ENCODE data around the gene FREM1.

FREM1 gene

DNA sequence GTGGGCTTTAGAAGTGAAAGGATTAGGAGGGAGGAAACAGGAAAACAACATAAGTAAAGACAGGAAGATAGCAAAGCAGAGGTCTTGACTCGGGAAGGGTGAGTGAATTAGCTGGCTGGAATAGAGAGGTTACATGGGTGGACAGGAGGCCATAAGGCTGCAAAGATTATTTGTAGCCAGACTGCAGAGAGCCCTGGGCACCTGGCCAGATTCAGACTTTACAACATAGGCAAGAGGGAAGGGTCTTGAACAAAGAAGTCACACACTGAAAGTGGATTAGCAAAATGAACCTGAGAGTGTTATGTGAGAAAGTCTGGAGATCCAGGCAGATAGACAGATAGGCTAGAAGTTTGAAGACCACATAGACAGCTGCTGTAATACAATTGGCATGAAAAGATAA, 158.0 kb downstream of the FREM1 start:
- ChIA-PET POLR2A (no interaction called here), CTCF (no interaction called here)
- no peak for TF ChIP-seq ELF4 (IDR thresholded peaks at IDR 0.05)
- no peak for TF ChIP-seq LEF1 (IDR thresholded peaks at IDR 0.05; ENCODE audit: borderline replicate concordance)
- no peak for DNase-seq (ENCODE audit: extremely low spot score)

DNA sequence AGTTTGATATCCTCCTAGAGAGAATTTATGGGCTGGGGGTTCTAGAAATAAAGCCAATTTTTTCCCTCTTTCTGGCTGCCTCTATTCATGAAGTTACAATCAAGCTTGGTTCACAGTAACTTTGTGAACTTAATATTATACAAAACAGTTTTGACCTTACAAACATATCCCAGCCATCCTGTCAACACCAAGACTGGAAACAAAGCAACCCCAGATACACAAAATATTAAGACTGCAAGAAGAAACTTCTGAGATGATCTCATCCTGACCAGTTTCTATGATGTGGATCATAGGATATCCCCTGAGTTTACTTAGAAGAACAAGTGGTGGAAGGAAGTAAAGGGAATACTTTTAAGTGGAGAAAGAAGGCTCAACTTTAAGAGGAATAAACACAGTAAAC, 159.4 kb downstream of the FREM1 start:
- CTCF ChIA-PET, result no interaction called here
- no peak for TF ChIP-seq HDGF (IDR thresholded peaks at IDR 0.05; ENCODE audit: borderline replicate concordance)
- no peak for TF ChIP-seq ELF4 (IDR thresholded peaks at IDR 0.05)
- TF ChIP-seq ZNF384 (IDR thresholded peaks at IDR 0.05), result no peak
- no peak for TF ChIP-seq L3MBTL2 (conservative IDR thresholded peaks at IDR 0.05)
- TF ChIP-seq ARNT (IDR thresholded peaks at IDR 0.05), result no peak
- TF ChIP-seq FOXM1 (IDR thresholded peaks at IDR 0.05; ENCODE audit: borderline replicate concordance), result no peak
- no peak for TF ChIP-seq FOXA1 (IDR thresholded peaks at IDR 0.05)
- no peak for TF ChIP-seq LEF1 (IDR thresholded peaks at IDR 0.05; ENCODE audit: borderline replicate concordance)
- TF ChIP-seq CTBP1 (IDR thresholded peaks at IDR 0.05; ENCODE audit: borderline replicate concordance), result no peak
- TF ChIP-seq, protein P1, sequence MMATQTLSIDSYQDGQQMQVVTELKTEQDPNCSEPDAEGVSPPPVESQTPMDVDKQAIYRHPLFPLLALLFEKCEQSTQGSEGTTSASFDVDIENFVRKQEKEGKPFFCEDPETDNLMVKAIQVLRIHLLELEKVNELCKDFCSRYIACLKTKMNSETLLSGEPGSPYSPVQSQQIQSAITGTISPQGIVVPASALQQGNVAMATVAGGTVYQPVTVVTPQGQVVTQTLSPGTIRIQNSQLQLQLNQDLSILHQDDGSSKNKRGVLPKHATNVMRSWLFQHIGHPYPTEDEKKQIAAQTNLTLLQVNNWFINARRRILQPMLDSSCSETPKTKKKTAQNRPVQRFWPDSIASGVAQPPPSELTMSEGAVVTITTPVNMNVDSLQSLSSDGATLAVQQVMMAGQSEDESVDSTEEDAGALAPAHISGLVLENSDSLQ (IDR thresholded peaks at IDR 0.05), result no peak
- no peak for TF ChIP-seq FOXK2 (IDR thresholded peaks at IDR 0.05)
- TF ChIP-seq SP1 (IDR thresholded peaks at IDR 0.05), result no peak
- no peak for TF ChIP-seq SUZ12 (IDR thresholded peaks at IDR 0.05)
- TF ChIP-seq BHLHE40 (IDR thresholded peaks at IDR 0.05; ENCODE audit: borderline replicate concordance), result no peak
- TF ChIP-seq TARDBP (IDR thresholded peaks at IDR 0.05), result no peak
- TF ChIP-seq NFRKB (IDR thresholded peaks at IDR 0.05), result no peak
- POLR2A ChIA-PET, result no interaction called here
- DNase-seq (ENCODE audit: extremely low spot score), result no peak

DNA sequence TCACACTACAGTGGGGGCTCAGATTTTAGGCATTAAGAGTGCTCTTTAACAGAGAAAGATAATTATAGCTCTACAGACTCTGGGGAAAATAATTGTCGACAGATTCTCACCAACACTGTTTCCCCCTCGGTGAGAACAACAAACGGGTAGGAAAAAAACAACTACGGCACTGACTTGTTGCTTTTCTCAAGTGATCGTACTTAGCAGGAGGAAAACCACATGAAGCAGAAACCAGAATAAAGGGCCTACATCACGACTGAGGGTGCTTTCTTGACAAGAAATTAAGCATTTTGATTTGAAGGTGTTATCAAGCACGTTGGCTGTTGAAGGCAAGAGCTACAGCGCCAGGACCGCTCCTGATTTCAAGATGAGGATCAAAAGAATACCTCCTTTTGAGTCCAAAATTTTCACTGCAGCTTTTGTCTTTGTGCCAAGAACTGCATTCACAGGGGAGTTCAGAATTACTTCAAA, 160.5 kb downstream of the FREM1 start:
- POLR2A ChIA-PET, result no interaction called here
- DNase-seq (ENCODE audit: extremely low spot score), result no peak
- CTCF ChIA-PET, result no interaction called here
- TF ChIP-seq, protein P1 (IDR thresholded peaks at IDR 0.05), result no peak
- no peak for TF ChIP-seq LEF1 (IDR thresholded peaks at IDR 0.05; ENCODE audit: borderline replicate concordance)
- TF ChIP-seq L3MBTL2 (conservative IDR thresholded peaks at IDR 0.05), result no peak
- TF ChIP-seq ARNT (IDR thresholded peaks at IDR 0.05), result no peak
- TF ChIP-seq NFRKB (IDR thresholded peaks at IDR 0.05), result no peak
- no peak for TF ChIP-seq TARDBP (IDR thresholded peaks at IDR 0.05)
- TF ChIP-seq SP1 (IDR thresholded peaks at IDR 0.05), result no peak
- TF ChIP-seq FOXK2 (IDR thresholded peaks at IDR 0.05), result no peak
- TF ChIP-seq HDGF (IDR thresholded peaks at IDR 0.05; ENCODE audit: borderline replicate concordance), result no peak
- no peak for TF ChIP-seq BHLHE40 (IDR thresholded peaks at IDR 0.05; ENCODE audit: borderline replicate concordance)
- no peak for TF ChIP-seq ZNF384 (IDR thresholded peaks at IDR 0.05)
- TF ChIP-seq ELF4 (IDR thresholded peaks at IDR 0.05), result no peak
- no peak for TF ChIP-seq FOXM1 (IDR thresholded peaks at IDR 0.05; ENCODE audit: borderline replicate concordance)
- TF ChIP-seq SUZ12 (IDR thresholded peaks at IDR 0.05), result no peak

DNA sequence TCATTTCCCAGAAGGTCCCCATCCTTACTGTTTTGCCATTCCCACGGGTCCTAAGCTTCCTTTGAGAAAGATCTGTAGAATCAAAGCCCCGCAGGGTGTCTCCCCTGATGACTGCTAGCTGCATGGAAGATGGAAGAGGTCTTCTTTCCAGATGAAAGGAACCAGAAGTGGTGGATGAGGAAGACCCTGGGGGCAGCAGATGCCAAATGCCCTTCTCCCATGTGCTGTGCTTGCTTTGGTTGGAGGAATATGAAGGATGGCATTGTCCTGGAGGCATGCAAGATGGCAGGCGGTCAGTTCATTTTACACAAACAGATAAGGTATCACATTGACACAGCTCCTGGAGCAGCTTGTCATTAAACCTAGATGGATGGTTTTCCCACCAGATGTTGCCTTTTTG, 161.9 kb downstream of the FREM1 start:
- DNase-seq (ENCODE audit: extremely low spot score), result no peak
- POLR2A ChIA-PET, result no interaction called here
- no peak for TF ChIP-seq LEF1 (IDR thresholded peaks at IDR 0.05; ENCODE audit: borderline replicate concordance)
- no peak for TF ChIP-seq CTBP1 (IDR thresholded peaks at IDR 0.05; ENCODE audit: borderline replicate concordance)
- no peak for TF ChIP-seq ZNF384 (IDR thresholded peaks at IDR 0.05)
- TF ChIP-seq BHLHE40 (IDR thresholded peaks at IDR 0.05; ENCODE audit: borderline replicate concordance), result no peak
- TF ChIP-seq SP1 (IDR thresholded peaks at IDR 0.05), result no peak
- CTCF ChIA-PET, result no interaction called here

DNA sequence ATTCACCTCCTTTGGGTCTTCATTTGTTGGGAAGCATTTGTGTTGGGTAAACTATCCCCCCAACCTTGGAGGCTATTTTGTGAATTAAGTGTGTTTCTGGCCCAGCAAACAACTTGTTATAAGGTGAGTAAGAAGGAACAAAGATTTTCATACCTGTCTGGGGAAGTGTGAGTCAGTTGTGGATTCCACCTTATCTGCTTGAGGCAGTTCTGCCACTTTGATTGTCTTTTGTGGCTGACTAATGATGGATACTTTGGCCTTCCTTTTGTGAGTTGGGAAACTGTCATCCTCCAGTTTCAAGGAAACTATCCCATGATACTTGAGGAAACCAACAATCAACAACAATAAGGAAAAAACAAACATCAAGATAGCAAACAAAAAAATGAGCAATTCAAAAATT, 163.1 kb downstream of the FREM1 start:
- DNase-seq (ENCODE audit: extremely low spot score), result no peak
- TF ChIP-seq SP1 (IDR thresholded peaks at IDR 0.05) (no peak), FOXM1 (IDR thresholded peaks at IDR 0.05; ENCODE audit: borderline replicate concordance) (no peak), ARNT (IDR thresholded peaks at IDR 0.05) (no peak), FOXK2 (IDR thresholded peaks at IDR 0.05) (no peak), TARDBP (IDR thresholded peaks at IDR 0.05) (no peak), L3MBTL2 (conservative IDR thresholded peaks at IDR 0.05) (no peak), SUZ12 (IDR thresholded peaks at IDR 0.05) (no peak), NFRKB (IDR thresholded peaks at IDR 0.05) (no peak), ZNF384 (IDR thresholded peaks at IDR 0.05) (no peak), FOXA1 (IDR thresholded peaks at IDR 0.05) (no peak), LEF1 (IDR thresholded peaks at IDR 0.05; ENCODE audit: borderline replicate concordance) (no peak)
- ChIA-PET POLR2A (no interaction called here), CTCF (no interaction called here)

DNA sequence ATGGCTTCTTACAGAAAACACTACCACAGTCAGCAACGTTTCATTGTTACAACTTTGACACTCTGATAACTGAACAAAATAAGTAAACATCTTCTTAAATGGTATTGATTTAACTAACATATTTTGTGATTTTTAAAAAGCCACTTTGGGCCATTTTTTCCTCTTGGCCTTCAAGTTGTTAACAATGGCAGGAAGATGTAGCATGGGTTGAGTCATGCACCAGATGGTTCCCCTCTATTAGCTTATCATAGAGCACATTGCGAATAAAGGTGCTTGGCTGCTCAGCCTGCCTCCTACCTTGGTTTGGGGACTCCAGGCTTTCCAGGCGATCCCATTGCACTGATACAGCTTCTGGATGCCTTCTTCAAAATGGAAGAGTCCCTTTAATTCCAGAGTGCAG, 163.6 kb downstream of the FREM1 start:
- ChIA-PET POLR2A (no interaction called here), CTCF (no interaction called here)
- no peak for DNase-seq (ENCODE audit: extremely low spot score)
- TF ChIP-seq SP1 (IDR thresholded peaks at IDR 0.05) (no peak), SUZ12 (IDR thresholded peaks at IDR 0.05) (no peak), L3MBTL2 (conservative IDR thresholded peaks at IDR 0.05) (no peak), TARDBP (IDR thresholded peaks at IDR 0.05) (no peak)

DNA sequence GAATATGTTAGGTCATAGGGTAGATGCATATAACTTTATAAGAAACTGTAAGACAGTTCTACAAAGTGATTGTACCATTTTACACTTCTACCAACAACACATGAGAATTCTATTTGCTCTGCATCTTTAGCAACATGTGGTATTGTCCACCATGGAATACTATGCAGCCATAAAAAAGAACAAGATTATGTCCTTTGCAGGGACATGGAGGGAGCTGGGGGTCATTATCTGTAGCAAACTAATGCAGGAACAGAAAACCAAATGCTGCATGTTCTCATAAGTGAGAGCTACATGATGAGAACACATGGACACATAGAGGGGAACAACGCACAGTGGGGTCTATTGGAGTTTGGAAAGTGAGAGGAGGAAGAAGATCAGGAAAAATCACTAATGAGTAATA, 165.5 kb downstream of the FREM1 start:
- TF ChIP-seq L3MBTL2 (conservative IDR thresholded peaks at IDR 0.05) (no peak), ARNT (IDR thresholded peaks at IDR 0.05) (no peak), ELF4 (IDR thresholded peaks at IDR 0.05) (no peak), ZNF384 (IDR thresholded peaks at IDR 0.05) (no peak), FOXA1 (IDR thresholded peaks at IDR 0.05) (no peak), FOXM1 (IDR thresholded peaks at IDR 0.05; ENCODE audit: borderline replicate concordance) (no peak), LEF1 (IDR thresholded peaks at IDR 0.05; ENCODE audit: borderline replicate concordance) (no peak), FOXK2 (IDR thresholded peaks at IDR 0.05) (no peak), SUZ12 (IDR thresholded peaks at IDR 0.05) (no peak)
- TF ChIP-seq, protein P1 (IDR thresholded peaks at IDR 0.05), result no peak
- no peak for DNase-seq (ENCODE audit: extremely low spot score)
- ChIA-PET CTCF (no interaction called here), POLR2A (no interaction called here)

All from HEK293T (cell line).